GM12875 (cell line): ENCODE measurements around the gene MDK.

Experiments
- H3K4me3 ChIP-seq: one replicate; pipeline ENCODE4 v1.5.1; 2011; ENCODE audit warnings: low read depth, low read length, control low read depth
- CTCF ChIP-seq: IDR thresholded peaks from 2 replicates; pipeline ENCODE4 v1.5.1; 2011; ENCODE audit warnings: low read depth, mild to moderate bottlenecking, control low read depth, inconsistent platforms, low read length, moderate library complexity, borderline replicate concordance; ENCODE audit not compliant: insufficient read depth

Gene MDK

GRCh38 chr11:46363031-46363407 lies 18.4 kb upstream of the MDK start:
- TF ChIP-seq CTCF = no peak
- H3K4me3 ChIP-seq = no peak overlapping the region

- no peak for TF ChIP-seq CTCF
- H3K4me3 ChIP-seq = no peak overlapping the region
Measured at GRCh38 chr11:46363455-46364005, 17.9 kb upstream of the MDK start.

- H3K4me3 ChIP-seq = no peak overlapping the region
- no peak for TF ChIP-seq CTCF
Measured at GRCh38 chr11:46364056-46364455, 17.4 kb upstream of the MDK start.

- H3K4me3 ChIP-seq = no peak overlapping the region
- TF ChIP-seq CTCF = no peak
Measured at GRCh38 chr11:46364791-46365190, 16.7 kb upstream of the MDK start.

GRCh38 chr11:46366260-46366659 lies 15.2 kb upstream of the MDK start:
- no peak for TF ChIP-seq CTCF
- H3K4me3 ChIP-seq = no peak overlapping the region

- no peak overlapping the region for H3K4me3 ChIP-seq
- TF ChIP-seq CTCF = no peak
Measured at GRCh38 chr11:46366661-46367161, 14.8 kb upstream of the MDK start.

- no peak overlapping the region for H3K4me3 ChIP-seq
- peak; percentile 95 for TF ChIP-seq CTCF
Measured at GRCh38 chr11:46367244-46367915, 14.1 kb upstream of the MDK start.
